ENCODE data around the gene MANBA. TPM values are rescaled to one million over a fixed set of nuclear protein-coding genes. Genes with fewer than 3 reads are reported as not detected.

MANBA gene
- total RNA-seq, 1 donor from 2014 or later = 27.7 TPM

- H3K36me3 ChIP-seq (ENCODE audit: control insufficient read depth in 3 of 3, insufficient read depth in 3 of 3, low read length in 3 of 3) = peaks cover 0 to 4% (median 4%) of the 10 kb centered on the region in 3 donors
- H3K4me3 ChIP-seq (ENCODE audit: low read length in 3 of 3) = no peak overlapping the region
- peaks cover 0 to 3% (median 0%) of the 10 kb centered on the region in 3 donors for H3K4me1 ChIP-seq (ENCODE audit: control insufficient read depth in 3 of 3, insufficient read depth in 3 of 3, low read length in 3 of 3)
- H3K27ac ChIP-seq (ENCODE audit: low read depth, low read length) = no peak overlapping the region
- H3K27me3 ChIP-seq (ENCODE audit: control insufficient read depth in 3 of 3, insufficient read depth in 3 of 3, low read length in 3 of 3) = no peaks in the 10 kb centered on the region
- no peaks in the 10 kb centered on the region for H3K9me3 ChIP-seq (ENCODE audit: control insufficient read depth in 3 of 3, low read length in 3 of 3)
- no peak overlapping the region for H3K9ac ChIP-seq (ENCODE audit: low read depth in 1 of 3, low read length in 3 of 3)
These were observed 72.8 kb downstream of the MANBA start for GRCh38 chr4:102687982-102688433.

GRCh38 chr4:102687373-102687981 lies 73.3 kb downstream of the MANBA start:
- Histone ChIP-seq H3K27me3 (ENCODE audit: control insufficient read depth in 3 of 3, insufficient read depth in 3 of 3, low read length in 3 of 3) (no peaks in the 10 kb centered on the region), H3K27ac (ENCODE audit: low read depth, low read length) (no peak overlapping the region), H3K4me3 (ENCODE audit: low read length in 3 of 3) (no peak overlapping the region), H3K4me1 (ENCODE audit: control insufficient read depth in 3 of 3, insufficient read depth in 3 of 3, low read length in 3 of 3) (peaks cover 0 to 3% (median 0%) of the 10 kb centered on the region in 3 donors), H3K9me3 (ENCODE audit: control insufficient read depth in 3 of 3, low read length in 3 of 3) (peaks cover 0 to 2% (median 0%) of the 10 kb centered on the region in 3 donors), H3K36me3 (ENCODE audit: control insufficient read depth in 3 of 3, insufficient read depth in 3 of 3, low read length in 3 of 3) (peaks cover 0 to 6% (median 4%) of the 10 kb centered on the region in 3 donors), H3K9ac (ENCODE audit: low read depth in 1 of 3, low read length in 3 of 3) (no peak overlapping the region)

GRCh38 chr4:102685768-102686167 lies 75.0 kb downstream of the MANBA start:
- Histone ChIP-seq H3K27ac (ENCODE audit: low read depth, low read length) (no peak overlapping the region), H3K4me1 (ENCODE audit: control insufficient read depth in 3 of 3, insufficient read depth in 3 of 3, low read length in 3 of 3) (peaks cover 0 to 3% (median 0%) of the 10 kb centered on the region in 3 donors), H3K27me3 (ENCODE audit: control insufficient read depth in 3 of 3, insufficient read depth in 3 of 3, low read length in 3 of 3) (no peaks in the 10 kb centered on the region), H3K4me3 (ENCODE audit: low read length in 3 of 3) (no peak overlapping the region), H3K9me3 (ENCODE audit: control insufficient read depth in 3 of 3, low read length in 3 of 3) (peaks cover 0 to 2% (median 0%) of the 10 kb centered on the region in 3 donors), H3K9ac (ENCODE audit: low read depth in 1 of 3, low read length in 3 of 3) (no peak overlapping the region), H3K36me3 (ENCODE audit: control insufficient read depth in 3 of 3, insufficient read depth in 3 of 3, low read length in 3 of 3) (peaks cover 0 to 7% (median 4%) of the 10 kb centered on the region in 3 donors)

GRCh38 chr4:102684610-102685052 lies 76.1 kb downstream of the MANBA start:
- Histone ChIP-seq H3K27me3 (ENCODE audit: control insufficient read depth in 3 of 3, insufficient read depth in 3 of 3, low read length in 3 of 3) (no peaks in the 10 kb centered on the region), H3K9ac (ENCODE audit: low read depth in 1 of 3, low read length in 3 of 3) (no peak overlapping the region), H3K36me3 (ENCODE audit: control insufficient read depth in 3 of 3, insufficient read depth in 3 of 3, low read length in 3 of 3) (peaks cover 0 to 7% (median 4%) of the 10 kb centered on the region in 3 donors), H3K4me1 (ENCODE audit: control insufficient read depth in 3 of 3, insufficient read depth in 3 of 3, low read length in 3 of 3) (peaks cover 0 to 3% (median 0%) of the 10 kb centered on the region in 3 donors), H3K9me3 (ENCODE audit: control insufficient read depth in 3 of 3, low read length in 3 of 3) (peaks cover 0 to 2% (median 0%) of the 10 kb centered on the region in 3 donors), H3K4me3 (ENCODE audit: low read length in 3 of 3) (no peak overlapping the region), H3K27ac (ENCODE audit: low read depth, low read length) (no peak overlapping the region)

GRCh38 chr4:102683881-102684609 lies 76.7 kb downstream of the MANBA start:
- Histone ChIP-seq H3K9ac (ENCODE audit: low read depth in 1 of 3, low read length in 3 of 3) (no peak overlapping the region), H3K27me3 (ENCODE audit: control insufficient read depth in 3 of 3, insufficient read depth in 3 of 3, low read length in 3 of 3) (no peaks in the 10 kb centered on the region), H3K27ac (ENCODE audit: low read depth, low read length) (no peak overlapping the region), H3K36me3 (ENCODE audit: control insufficient read depth in 3 of 3, insufficient read depth in 3 of 3, low read length in 3 of 3) (peaks cover 0 to 7% (median 4%) of the 10 kb centered on the region in 3 donors), H3K4me3 (ENCODE audit: low read length in 3 of 3) (no peak overlapping the region), H3K4me1 (ENCODE audit: control insufficient read depth in 3 of 3, insufficient read depth in 3 of 3, low read length in 3 of 3) (peaks cover 0 to 3% (median 0%) of the 10 kb centered on the region in 3 donors), H3K9me3 (ENCODE audit: control insufficient read depth in 3 of 3, low read length in 3 of 3) (peaks cover 0 to 2% (median 0%) of the 10 kb centered on the region in 3 donors)

GRCh38 chr4:102678695-102679335 lies 82.0 kb downstream of the MANBA start:
- H3K36me3 ChIP-seq (ENCODE audit: control insufficient read depth in 3 of 3, insufficient read depth in 3 of 3, low read length in 3 of 3) = peaks cover 0 to 4% (median 0%) of the 10 kb centered on the region in 3 donors

GRCh38 chr4:102678107-102678506 lies 82.7 kb downstream of the MANBA start:
- H3K4me1 ChIP-seq (ENCODE audit: control insufficient read depth in 3 of 3, insufficient read depth in 3 of 3, low read length in 3 of 3) = no peaks in the 10 kb centered on the region
- no peak overlapping the region for H3K27ac ChIP-seq (ENCODE audit: low read depth, low read length)
- H3K9me3 ChIP-seq (ENCODE audit: control insufficient read depth in 3 of 3, low read length in 3 of 3) = peaks cover 0 to 2% (median 0%) of the 10 kb centered on the region in 3 donors
- peaks cover 0 to 4% (median 0%) of the 10 kb centered on the region in 3 donors for H3K36me3 ChIP-seq (ENCODE audit: control insufficient read depth in 3 of 3, insufficient read depth in 3 of 3, low read length in 3 of 3)
- H3K9ac ChIP-seq (ENCODE audit: low read depth in 1 of 3, low read length in 3 of 3) = no peak overlapping the region
- H3K4me3 ChIP-seq (ENCODE audit: low read length in 3 of 3) = no peak overlapping the region
- no peaks in the 10 kb centered on the region for H3K27me3 ChIP-seq (ENCODE audit: control insufficient read depth in 3 of 3, insufficient read depth in 3 of 3, low read length in 3 of 3)

More at GRCh38 chr4:102678695-102679335, 82.0 kb downstream of the MANBA start:
- no peak overlapping the region for H3K4me3 ChIP-seq (ENCODE audit: low read length in 3 of 3)
- no peak overlapping the region for H3K27ac ChIP-seq (ENCODE audit: low read depth, low read length)
- H3K27me3 ChIP-seq (ENCODE audit: control insufficient read depth in 3 of 3, insufficient read depth in 3 of 3, low read length in 3 of 3) = no peaks in the 10 kb centered on the region
- H3K9ac ChIP-seq (ENCODE audit: low read depth in 1 of 3, low read length in 3 of 3) = no peak overlapping the region
- peaks cover 0 to 2% (median 0%) of the 10 kb centered on the region in 3 donors for H3K9me3 ChIP-seq (ENCODE audit: control insufficient read depth in 3 of 3, low read length in 3 of 3)
- no peaks in the 10 kb centered on the region for H3K4me1 ChIP-seq (ENCODE audit: control insufficient read depth in 3 of 3, insufficient read depth in 3 of 3, low read length in 3 of 3)

- H3K27me3 ChIP-seq (ENCODE audit: control insufficient read depth in 3 of 3, insufficient read depth in 3 of 3, low read length in 3 of 3) = no peaks in the 10 kb centered on the region
- no peaks in the 10 kb centered on the region for H3K9me3 ChIP-seq (ENCODE audit: control insufficient read depth in 3 of 3, low read length in 3 of 3)
- H3K4me3 ChIP-seq (ENCODE audit: low read length in 3 of 3) = no peak overlapping the region
- H3K36me3 ChIP-seq (ENCODE audit: control insufficient read depth in 3 of 3, insufficient read depth in 3 of 3, low read length in 3 of 3) = peaks cover 0 to under 1% (median 0%) of the 10 kb centered on the region in 3 donors
- H3K27ac ChIP-seq (ENCODE audit: low read depth, low read length) = no peak overlapping the region
- H3K9ac ChIP-seq (ENCODE audit: low read depth in 1 of 3, low read length in 3 of 3) = no peak overlapping the region
- H3K4me1 ChIP-seq (ENCODE audit: control insufficient read depth in 3 of 3, insufficient read depth in 3 of 3, low read length in 3 of 3) = no peaks in the 10 kb centered on the region
These were observed 85.6 kb downstream of the MANBA start for GRCh38 chr4:102675141-102675540.

GRCh38 chr4:102667001-102667400 lies 93.8 kb downstream of the MANBA start:
- no peak overlapping the region for H3K4me3 ChIP-seq (ENCODE audit: low read length in 3 of 3)
- no peaks in the 10 kb centered on the region for H3K4me1 ChIP-seq (ENCODE audit: control insufficient read depth in 3 of 3, insufficient read depth in 3 of 3, low read length in 3 of 3)
- no peaks in the 10 kb centered on the region for H3K27me3 ChIP-seq (ENCODE audit: control insufficient read depth in 3 of 3, insufficient read depth in 3 of 3, low read length in 3 of 3)
- H3K36me3 ChIP-seq (ENCODE audit: control insufficient read depth in 3 of 3, insufficient read depth in 3 of 3, low read length in 3 of 3) = peaks cover 8 to 26% (median 11%) of the 10 kb centered on the region in 3 donors
- H3K27ac ChIP-seq (ENCODE audit: low read depth, low read length) = no peak overlapping the region
- H3K9ac ChIP-seq (ENCODE audit: low read depth in 1 of 3, low read length in 3 of 3) = no peak overlapping the region
- H3K9me3 ChIP-seq (ENCODE audit: control insufficient read depth in 3 of 3, low read length in 3 of 3) = no peaks in the 10 kb centered on the region
